NCI-H187 treated with DMSO at 0.1 percent for 48 hours (cell line): ENCODE data around the gene GUCA2B.
A peak's percentile ranks its signal among the peaks of the same experiment; 100 is the strongest.

Experiments used
- DNase-seq: peaks from one replicate; lab custom pipeline; 2025; lab: John Stamatoyannopoulos, UW

Gene GUCA2B

GRCh38 chr1:42165511-42166210 lies 12.5 kb downstream of the GUCA2B start:
- peak; percentile 29 for DNase-seq

- DNase-seq = no peak
Measured at GRCh38 chr1:42167611-42168390, 14.6 kb downstream of the GUCA2B start.

- DNase-seq = no peak
Measured at GRCh38 chr1:42168391-42168670, 15.1 kb downstream of the GUCA2B start.

GRCh38 chr1:42168763-42169162 lies 15.6 kb downstream of the GUCA2B start:
- DNase-seq = no peak

GRCh38 chr1:42170779-42171621 lies 17.8 kb downstream of the GUCA2B start:
- no peak for DNase-seq

- DNase-seq = no peak
Measured at GRCh38 chr1:42171679-42172266, 18.6 kb downstream of the GUCA2B start.

- no peak for DNase-seq
Measured at GRCh38 chr1:42172381-42173133, 19.3 kb downstream of the GUCA2B start.

GRCh38 chr1:42173155-42173933 lies 20.1 kb downstream of the GUCA2B start:
- DNase-seq = no peak

- no peak for DNase-seq
Measured at GRCh38 chr1:42173961-42174735, 20.9 kb downstream of the GUCA2B start.

GRCh38 chr1:42175314-42176054 lies 22.3 kb downstream of the GUCA2B start:
- DNase-seq = no peak

GRCh38 chr1:42176902-42177519 lies 23.8 kb downstream of the GUCA2B start:
- DNase-seq = no peak

GRCh38 chr1:42177541-42177981 lies 24.4 kb downstream of the GUCA2B start:
- no peak for DNase-seq

GRCh38 chr1:42178249-42178648 lies 25.0 kb downstream of the GUCA2B start:
- no peak for DNase-seq

- DNase-seq = no peak
Measured at GRCh38 chr1:42179275-42179674, 26.1 kb downstream of the GUCA2B start.

- no peak for DNase-seq
Measured at GRCh38 chr1:42179900-42180329, 26.7 kb downstream of the GUCA2B start.

GRCh38 chr1:42181687-42182086 lies 28.5 kb downstream of the GUCA2B start:
- DNase-seq = no peak

GRCh38 chr1:42183210-42183956 lies 30.2 kb downstream of the GUCA2B start:
- DNase-seq = no peak

- no peak for DNase-seq
Measured at GRCh38 chr1:42183957-42184268, 30.7 kb downstream of the GUCA2B start.
